Adrenal gland (tissue), 5 donors: Measurements from ENCODE around the gene SETX.

Experiments used
- POLR2A ChIP-seq, 2 donors: fragments of 450-650 bp; IDR thresholded peaks; one replicate each; pipeline ENCODE4 v1.6.1; 2017; ENCODE audit warnings: antibody characterized with exemption in 2 of 2, mild to moderate bottlenecking in 2 of 2, moderate library complexity in 1 of 2
- TF ChIP-seq, protein P1 (sequence below), 6 experiments: fragments of 450-650 bp in 4 of 6; fragments of 200-600 bp in 2 of 6; sonication (generic) in 1 of 6; IDR thresholded peaks; 1 replicate in 5 of 6; 2 replicates in 1 of 6; pipeline versions ENCODE4 v1.5.1 to v1.8.0; 2016 to 2021; ENCODE audit warnings: antibody characterized with exemption in 6 of 6, mild to moderate bottlenecking in 2 of 6, moderate library complexity in 1 of 6
- donor health status: DM: no; HTN: no; CAD: no.

- TF ChIP-seq, protein P1, sequence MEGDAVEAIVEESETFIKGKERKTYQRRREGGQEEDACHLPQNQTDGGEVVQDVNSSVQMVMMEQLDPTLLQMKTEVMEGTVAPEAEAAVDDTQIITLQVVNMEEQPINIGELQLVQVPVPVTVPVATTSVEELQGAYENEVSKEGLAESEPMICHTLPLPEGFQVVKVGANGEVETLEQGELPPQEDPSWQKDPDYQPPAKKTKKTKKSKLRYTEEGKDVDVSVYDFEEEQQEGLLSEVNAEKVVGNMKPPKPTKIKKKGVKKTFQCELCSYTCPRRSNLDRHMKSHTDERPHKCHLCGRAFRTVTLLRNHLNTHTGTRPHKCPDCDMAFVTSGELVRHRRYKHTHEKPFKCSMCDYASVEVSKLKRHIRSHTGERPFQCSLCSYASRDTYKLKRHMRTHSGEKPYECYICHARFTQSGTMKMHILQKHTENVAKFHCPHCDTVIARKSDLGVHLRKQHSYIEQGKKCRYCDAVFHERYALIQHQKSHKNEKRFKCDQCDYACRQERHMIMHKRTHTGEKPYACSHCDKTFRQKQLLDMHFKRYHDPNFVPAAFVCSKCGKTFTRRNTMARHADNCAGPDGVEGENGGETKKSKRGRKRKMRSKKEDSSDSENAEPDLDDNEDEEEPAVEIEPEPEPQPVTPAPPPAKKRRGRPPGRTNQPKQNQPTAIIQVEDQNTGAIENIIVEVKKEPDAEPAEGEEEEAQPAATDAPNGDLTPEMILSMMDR (IDR thresholded peaks at IDR 0.05): no peak
- TF ChIP-seq POLR2A (IDR thresholded peaks at IDR 0.05): no peak
Measured at GRCh38 chr9:132238992-132239391, 115.8 kb downstream of the SETX start.
